Tibial nerve (tissue), 4 donors: ENCODE results near the gene PDCL3.

Experiments used
- CTCF ChIP-seq, 5 experiments: fragments of 200-600 bp in 3 of 5; fragments of 450-650 bp in 2 of 5; sonication (generic) in 3 of 5; IDR thresholded peaks; one replicate each; pipeline ENCODE4 v1.5.1; 2016 to 2019; ENCODE audit warnings: antibody characterized with exemption in 5 of 5, mild to moderate bottlenecking in 3 of 5, moderate library complexity in 2 of 5
- EP300 ChIP-seq, 2 donors: sonication (generic); formaldehyde crosslinking; IDR thresholded peaks; one replicate each; pipeline ENCODE4 v1.6.1; 2017; ENCODE audit warnings: antibody characterized with exemption in 2 of 2, mild to moderate bottlenecking in 1 of 2
- POLR2A ChIP-seq, 2 donors: fragments of 450-650 bp; IDR thresholded peaks; one replicate each; pipeline ENCODE4 v1.6.1; 2017; ENCODE audit warnings: antibody characterized with exemption in 2 of 2, mild to moderate bottlenecking in 2 of 2, moderate library complexity in 2 of 2

DNA sequence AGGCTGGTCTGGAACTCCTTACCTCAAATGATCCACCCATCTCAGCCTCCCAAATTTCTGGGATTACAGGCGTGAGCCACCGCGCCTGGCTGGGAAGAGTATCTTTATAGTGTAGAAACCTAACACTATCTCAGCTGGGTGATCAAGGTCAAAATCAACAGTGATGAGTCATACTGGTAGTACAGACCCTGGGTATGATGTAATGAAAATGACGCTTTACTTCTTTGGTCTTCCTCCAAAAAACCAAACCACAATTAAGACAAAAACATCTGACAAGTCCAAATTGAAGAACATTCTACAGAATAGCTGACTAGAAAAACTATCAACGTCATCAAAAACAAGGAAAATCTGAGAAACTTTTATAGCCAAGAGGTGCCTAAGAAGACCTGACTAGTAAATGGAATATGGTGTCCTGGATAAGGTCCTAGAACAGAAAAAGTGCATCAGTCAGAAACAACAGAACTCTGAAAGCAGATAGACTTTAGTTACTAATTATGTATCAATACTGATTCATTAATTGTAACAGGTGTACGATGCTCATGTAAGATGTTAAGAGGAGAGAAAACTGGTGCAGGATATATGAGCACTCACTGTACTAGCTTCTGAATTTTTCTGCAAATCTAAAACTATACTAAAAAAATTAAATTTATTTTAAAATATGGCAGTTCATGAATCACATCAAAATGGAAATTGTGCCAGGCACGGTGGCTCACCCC is 25.4 kb downstream of the PDCL3 start:
- TF ChIP-seq CTCF (IDR thresholded peaks at IDR 0.05): no peak
- TF ChIP-seq EP300 (IDR thresholded peaks at IDR 0.05): no peak
- TF ChIP-seq POLR2A (IDR thresholded peaks at IDR 0.05): no peak
